SK-N-SH (cell line): ENCODE measurements around the gene RARRES1. TPM values are rescaled to one million over a fixed set of nuclear protein-coding genes. Genes with fewer than 3 reads are reported as not detected.

Source experiments
- CTCF ChIA-PET: fragments of 300-600, 350-600 bp; formaldehyde crosslinking; extraction: SDS; loops from one replicate; lab custom pipeline; 2021; lab: Yijun Ruan, JAX
- POLR2A ChIA-PET: fragments of 350-600 bp; sonication (Branson Sonifier 250); formaldehyde crosslinking; extraction: SDS; loops from one replicate; lab custom pipeline; 2020; ENCODE audit warnings: antibody characterized with exemption, inconsistent platforms; lab: Yijun Ruan, JAX
- DNase-seq: peaks from one replicate; pipeline ENCODE4 v3.0.0; 2012
- H2AFZ ChIP-seq: fragments of 200-600 bp; sonication (generic); 2 replicates; pipeline ENCODE4 v1.8.1; 2016; ENCODE audit warnings: antibody characterized with exemption, mild to moderate bottlenecking, low read depth
- H3F3A ChIP-seq: fragments of 200-600 bp; sonication (generic); replicated peaks from 2 replicates; pipeline ENCODE3; 2016; ENCODE audit warnings: antibody characterized with exemption, mild to moderate bottlenecking; ENCODE audit not compliant: insufficient read depth
- H3K27ac ChIP-seq, 2 experiments: fragments of 200-500 bp in 1 of 2; fragments of 200-600 bp in 1 of 2; sonication (Bioruptor generic) in 1 of 2; sonication (generic), shearing (Covaris generic) in 1 of 2; 2 replicates each; pipeline versions ENCODE4 v1.5.1 to v1.6.1; 2014 to 2016; ENCODE audit warnings: low read depth in 2 of 2, inconsistent platforms in 1 of 2, low read length in 1 of 2, mild to moderate bottlenecking in 1 of 2, mixed read lengths in 1 of 2
- H3K27me3 ChIP-seq: fragments of 200-600 bp; sonication (generic), shearing (Covaris generic); 2 replicates; pipeline ENCODE4 v1.6.1; 2016; ENCODE audit warnings: mixed run types; ENCODE audit not compliant: insufficient read depth
- H3K36me3 ChIP-seq, 2 experiments: fragments of 200-500 bp in 1 of 2; fragments of 200-600 bp in 1 of 2; sonication (Bioruptor generic) in 1 of 2; sonication (generic) in 1 of 2; replicated peaks in 1 of 2; 2 replicates each; pipeline versions ENCODE3 to v1.5.1; 2014 to 2016; ENCODE audit warnings: low read length in 1 of 2, mild to moderate bottlenecking in 1 of 2; ENCODE audit not compliant: insufficient read depth in 2 of 2, control insufficient read depth in 1 of 2
- H3K4me1 ChIP-seq, 2 experiments: fragments of 200-500 bp in 1 of 2; fragments of 200-600 bp in 1 of 2; sonication (Bioruptor generic) in 1 of 2; sonication (generic), shearing (Covaris generic) in 1 of 2; 2 replicates each; pipeline versions ENCODE4 v1.5.1 to v1.6.1; 2014 to 2016; ENCODE audit warnings: low read depth in 1 of 2, low read length in 1 of 2, mixed run types in 1 of 2; ENCODE audit not compliant: insufficient read depth in 2 of 2, control insufficient read depth in 1 of 2
- H3K4me2 ChIP-seq: fragments of 200-600 bp; sonication (generic), shearing (Covaris generic); 2 replicates; pipeline ENCODE4 v1.6.1; 2017; ENCODE audit warnings: mixed run types
- H3K4me3 ChIP-seq, 2 experiments: fragments of 200-500 bp in 1 of 2; fragments of 200-600 bp in 1 of 2; sonication (Bioruptor generic) in 1 of 2; sonication (generic), shearing (Covaris generic) in 1 of 2; 2 replicates each; pipeline versions ENCODE4 v1.5.1 to v1.8.1; 2014 to 2016; ENCODE audit warnings: low read depth in 2 of 2, inconsistent platforms in 1 of 2, low read length in 1 of 2, mild to moderate bottlenecking in 1 of 2, mixed read lengths in 1 of 2, moderate library complexity in 1 of 2
- H3K79me2 ChIP-seq: fragments of 200-600 bp; sonication (generic); 2 replicates; pipeline ENCODE4 v1.8.1; 2017; ENCODE audit warnings: mild to moderate bottlenecking; ENCODE audit not compliant: insufficient read depth
- H3K9ac ChIP-seq: fragments of 200-600 bp; sonication (generic); 2 replicates; pipeline ENCODE4 v1.6.1; 2017; ENCODE audit warnings: mixed run types
- H3K9me2 ChIP-seq: fragments of 200-600 bp; sonication (generic); 2 replicates; pipeline ENCODE4 v1.6.1; 2017; ENCODE audit warnings: mixed run types
- H3K9me3 ChIP-seq: fragments of 200-600 bp; sonication (generic); 2 replicates; pipeline ENCODE4 v1.6.1; 2017; ENCODE audit warnings: mixed run types, mild to moderate bottlenecking, moderate library complexity
- H4K20me1 ChIP-seq: fragments of 200-600 bp; sonication (generic); 2 replicates; pipeline ENCODE4 v1.6.1; 2017; ENCODE audit warnings: mild to moderate bottlenecking, mixed run types; ENCODE audit not compliant: insufficient read depth
- CHD2 ChIP-seq: fragments of 150-350 bp; IDR thresholded peaks from 2 replicates; pipeline ENCODE4 v1.6.1; 2018; ENCODE audit warnings: low read length; ENCODE audit not compliant: partially characterized antibody
- ELF1 ChIP-seq: IDR thresholded peaks from 2 replicates; pipeline ENCODE4 v1.4.0; 2012
- EZH2phosphoT487 ChIP-seq: fragments of 200-600 bp; sonication (generic); IDR thresholded peaks from 2 replicates; pipeline ENCODE4 v1.6.1; 2017; ENCODE audit warnings: low read depth, mixed run types, mild to moderate bottlenecking, antibody characterized with exemption, moderate library complexity, borderline replicate concordance
- FOXM1 ChIP-seq: IDR thresholded peaks from 2 replicates; pipeline ENCODE4 v1.4.0; 2012; ENCODE audit warnings: low read depth, mild to moderate bottlenecking
- JUND ChIP-seq: IDR thresholded peaks from 2 replicates; pipeline ENCODE4 v1.4.0; 2012
- MEF2A ChIP-seq: IDR thresholded peaks from 2 replicates; pipeline ENCODE4 v1.4.0; 2012; ENCODE audit warnings: low read depth, borderline replicate concordance
- MXI1 ChIP-seq: IDR thresholded peaks from 2 replicates; pipeline ENCODE4 v1.6.1; 2012; ENCODE audit warnings: mild to moderate bottlenecking, low read depth, low read length, improper control_type of control experiment
- PBX3 ChIP-seq: IDR thresholded peaks from 2 replicates; pipeline ENCODE4; 2012
- POLR2AphosphoS5 ChIP-seq: IDR thresholded peaks from 2 replicates; pipeline ENCODE4 v1.6.1; 2012; ENCODE audit warnings: low read depth, low read length
- RCOR1 ChIP-seq: fragments of 150-350 bp; IDR thresholded peaks from 2 replicates; pipeline ENCODE4 v1.6.1; 2017; ENCODE audit warnings: antibody characterized with exemption, low read length
- RFX5 ChIP-seq: IDR thresholded peaks from 2 replicates; pipeline ENCODE4 v1.6.1; 2012; ENCODE audit warnings: mild to moderate bottlenecking, improper control_type of control experiment, low read length
- RXRA ChIP-seq: IDR thresholded peaks from 2 replicates; pipeline ENCODE4 v1.4.0; 2012; ENCODE audit warnings: low read depth, mild to moderate bottlenecking, borderline replicate concordance
- SIN3A ChIP-seq: IDR thresholded peaks from 2 replicates; pipeline ENCODE4 v1.6.1; 2012; ENCODE audit warnings: low read depth, mild to moderate bottlenecking, low read length, moderate library complexity, borderline replicate concordance
- TEAD4 ChIP-seq: IDR thresholded peaks from 2 replicates; pipeline ENCODE4 v1.4.0; 2012; ENCODE audit warnings: mild to moderate bottlenecking, borderline replicate concordance; ENCODE audit not compliant: insufficient read depth
- USF2 ChIP-seq: fragments of 150-350 bp; IDR thresholded peaks from 2 replicates; pipeline ENCODE4 v1.6.1; 2017; ENCODE audit warnings: antibody characterized with exemption, low read length, low read depth, borderline replicate concordance
- ZBTB33 ChIP-seq: IDR thresholded peaks from 2 replicates; pipeline ENCODE4 v1.4.0; 2012; ENCODE audit warnings: low read depth, borderline replicate concordance
- WGBS: methylation state at CpG from one replicate; pipeline ENCODE4 v1.1.6; 2017; ENCODE audit warnings: low lambda C conversion rate; 5-methylcytosine and 5-hydroxymethylcytosine counted together
- polyA plus RNA-seq, 3 experiments: library from polyadenylated mRNA; depleted of rRNA; stranded (reverse); fragments of >200 nt; gene quantifications; 2 replicates each; pipeline ENCODE4 v1.2.3, GENCODE V29; 2012

The RARRES1 gene
- polyA plus RNA-seq, 1 of the 3 experiments (the other 2 are of a cell fraction): 0.15 TPM

GRCh38 chr3:158737976-158738615 lies 5.8 kb upstream of the RARRES1 start:
- ChIA-PET POLR2A (no interaction called here), CTCF (no interaction called here)
- no peaks in the 10 kb centered on the region for H3K36me3 ChIP-seq
- no peaks in the 10 kb centered on the region for H3K9me2 ChIP-seq
- TF ChIP-seq JUND (no peak), FOXM1 (no peak), MXI1 (no peak), RXRA (no peak), EZH2phosphoT487 (no peak), USF2 (no peak), CHD2 (no peak), PBX3 (no peak)
- H4K20me1 ChIP-seq: no peaks in the 10 kb centered on the region
- no peak overlapping the region for H3K4me2 ChIP-seq
- H3K27me3 ChIP-seq: no peaks in the 10 kb centered on the region
- no peaks in the 10 kb centered on the region for H3K79me2 ChIP-seq
- H3K4me3 ChIP-seq: no peak overlapping the region
- peaks cover 2% of the 10 kb centered on the region in 2 experiments; a peak in 2 of 4 replicates for H3K4me1 ChIP-seq
- H3K9me3 ChIP-seq: no peaks in the 10 kb centered on the region
- DNase-seq: no peak
- H3K27ac ChIP-seq: no peak overlapping the region
- WGBS: 92% methylated on average over 9 of the region's 9 CpGs
- no peaks in the 10 kb centered on the region for H3F3A ChIP-seq
- no peak overlapping the region for H2AFZ ChIP-seq
- no peak overlapping the region for H3K9ac ChIP-seq

DNA sequence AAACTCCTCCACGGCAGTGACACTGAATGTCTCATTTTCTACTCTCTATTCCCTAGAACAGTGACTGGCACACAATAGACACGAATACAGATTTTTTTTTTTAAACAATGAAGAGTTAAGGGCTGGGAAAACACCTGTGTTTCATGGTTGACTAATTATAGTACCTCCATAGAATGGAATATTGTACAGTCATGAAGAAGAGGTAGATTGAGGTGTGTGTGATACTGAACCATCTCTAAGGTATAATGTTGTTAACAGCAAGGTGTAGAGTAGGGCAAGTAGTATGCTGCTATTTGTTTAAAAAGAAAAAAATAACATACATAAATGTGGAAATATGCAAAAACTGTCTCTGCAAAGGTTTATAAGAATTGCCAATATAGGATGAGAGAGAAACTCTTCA lies 5.2 kb upstream of the RARRES1 start:
- CTCF ChIA-PET: no interaction called here
- Histone ChIP-seq H3F3A (no peaks in the 10 kb centered on the region), H3K27ac (no peak overlapping the region), H3K4me3 (no peak overlapping the region), H3K36me3 (no peaks in the 10 kb centered on the region), H3K79me2 (no peaks in the 10 kb centered on the region), H3K27me3 (no peaks in the 10 kb centered on the region), H3K9ac (no peak overlapping the region), H3K4me1 (no peaks in the 10 kb centered on the region; a peak in 2 of 4 replicates), H4K20me1 (no peaks in the 10 kb centered on the region), H3K9me3 (no peaks in the 10 kb centered on the region), H3K9me2 (no peaks in the 10 kb centered on the region), H2AFZ (no peak overlapping the region), H3K4me2 (no peak overlapping the region)
- POLR2A ChIA-PET: no interaction called here
- DNase-seq: no peak
- TF ChIP-seq RFX5: no peak
- no peak for TF ChIP-seq ELF1
- TF ChIP-seq TEAD4: no peak
- TF ChIP-seq MEF2A: no peak
- TF ChIP-seq POLR2AphosphoS5: no peak
- no peak for TF ChIP-seq ZBTB33
- TF ChIP-seq PBX3: no peak
- TF ChIP-seq SIN3A: no peak
- no peak for TF ChIP-seq RCOR1
- WGBS: 97% methylated on average over 2 of the region's 2 CpGs
